Kidney (tissue), 14 donors: Measurements from ENCODE around the gene STAMBPL1. TPM values are rescaled to one million over a fixed set of nuclear protein-coding genes. Genes with fewer than 3 reads are reported as not detected.

Source experiments
- DNase-seq, 5 donors: peaks; one replicate each; pipeline ENCODE4 v3.0.0-alpha.2; 2013 to 2020
- FAIRE-seq: peaks from 2 replicates; lab custom pipeline; 2012; peaks lifted over from hg19 to GRCh38; lab: Jason Lieb, UNC
- H3K27ac ChIP-seq, 2 donors: one replicate each; pipeline ENCODE4 v1.7.0; 2013; ENCODE audit warnings: low read depth in 2 of 2, low read length in 2 of 2, inconsistent platforms in 1 of 2
- H3K27me3 ChIP-seq: one replicate; pipeline ENCODE4 v1.7.1; 2013; ENCODE audit warnings: low read length, inconsistent platforms; ENCODE audit not compliant: control insufficient read depth, insufficient read depth
- H3K36me3 ChIP-seq, 3 donors: one replicate each; pipeline versions ENCODE4 v1.7.0 to v1.7.1; 2013; ENCODE audit warnings: low read length in 3 of 3, control low read depth in 1 of 3, inconsistent platforms in 1 of 3; ENCODE audit not compliant: insufficient read depth in 3 of 3, control insufficient read depth in 2 of 3
- H3K4me1 ChIP-seq, 3 donors: one replicate each; pipeline versions ENCODE4 v1.7.0 to v1.7.1; 2013; ENCODE audit warnings: low read length in 3 of 3, inconsistent platforms in 1 of 3, low read depth in 1 of 3; ENCODE audit not compliant: control insufficient read depth in 2 of 3, insufficient read depth in 2 of 3
- H3K4me3 ChIP-seq, 3 donors: one replicate each; pipeline versions ENCODE4 v1.7.0 to v1.8.1; 2013; ENCODE audit warnings: low read length in 3 of 3, control low read depth in 1 of 3, inconsistent platforms in 1 of 3
- H3K9ac ChIP-seq, 3 donors: one replicate each; pipeline versions ENCODE4 v1.7.0 to v1.7.1; 2013; ENCODE audit warnings: low read length in 3 of 3, control low read depth in 1 of 3, inconsistent platforms in 1 of 3
- H3K9me3 ChIP-seq, 3 donors: one replicate each; pipeline versions ENCODE4 v1.7.0 to v1.7.1; 2013; ENCODE audit warnings: low read length in 3 of 3, control low read depth in 1 of 3, inconsistent platforms in 1 of 3; ENCODE audit not compliant: control insufficient read depth in 2 of 3, insufficient read depth in 1 of 3
- CTCF ChIP-seq: IDR thresholded peaks from 3 replicates; pipeline ENCODE4 v1.5.1; 2012; ENCODE audit warnings: mild to moderate bottlenecking, moderate library complexity, borderline replicate concordance; ENCODE audit not compliant: insufficient read depth; ENCODE audit errors: extremely low read depth
- intact Hi-C: fragments of 100-400 bp; cut with DNase I; formaldehyde crosslinking; loops from one replicate; pipeline ENCODE4 v1.11.1; 2022
- polyA plus RNA-seq: library from polyadenylated mRNA; stranded (reverse); fragments of 350-450 nt; fragmentation: Illumina TruSeq; extraction: RNeasy Lipid Tissue Mini Kit (QIAGEN cat#74804); gene quantifications from one replicate; pipeline ENCODE4 v1.2.3, GENCODE V29; 2014; ENCODE audit warnings: low read depth, low replicate concordance; ENCODE audit not compliant: insufficient read depth
- total RNA-seq: library from RNA; stranded (reverse); fragmentation: NEBNext Ultra II Directional; extraction: Animal tissue kit (Norgen Biotek cat#: 25700); gene quantifications from one replicate; pipeline ENCODE4 v1.2.1, GENCODE V29; 2021
- donor health status: control.
- donor health status: control.
- donor health status: control.
- donor health status: control.
- donor health status: control.
- donor health status: DM: yes; HTN: yes; CAD: no.
- donor health status: Normal renal cell carcinoma (clear cell type).

The STAMBPL1 gene
- total and polyA plus RNA-seq, 2 donors from 2014 or later: 3.0 to 6.9 TPM

GRCh38 chr10:88883448-88883809 is 3.4 kb downstream of the STAMBPL1 start:
- H3K9ac ChIP-seq: no peak overlapping the region
- H3K4me3 ChIP-seq: no peak overlapping the region
- DNase-seq (no peak), FAIRE-seq (no peak)
- H3K9me3 ChIP-seq: no peaks in the 10 kb centered on the region
- H3K4me1 ChIP-seq: peaks cover 0 to 5% (median 0%) of the 10 kb centered on the region in 3 donors
- intact Hi-C loops: no loop called here
- H3K27ac ChIP-seq: no peak overlapping the region
- H3K27me3 ChIP-seq: peaks cover 1% of the 10 kb centered on the region
- no peak for TF ChIP-seq CTCF
- H3K36me3 ChIP-seq: no peaks in the 10 kb centered on the region

GRCh38 chr10:88886557-88886956 is 6.5 kb downstream of the STAMBPL1 start:
- H3K36me3 ChIP-seq: no peaks in the 10 kb centered on the region
- no peak overlapping the region for H3K27ac ChIP-seq
- no peak overlapping the region for H3K4me3 ChIP-seq
- no peaks in the 10 kb centered on the region for H3K27me3 ChIP-seq
- no peak for DNase-seq
- intact Hi-C loops: no loop called here
- H3K4me1 ChIP-seq: peaks cover 0 to 1% (median 0%) of the 10 kb centered on the region in 3 donors
- TF ChIP-seq CTCF: no peak
- H3K9ac ChIP-seq: no peak overlapping the region
- no peak for FAIRE-seq
- H3K9me3 ChIP-seq: no peaks in the 10 kb centered on the region

GRCh38 chr10:88888810-88889445 is 8.9 kb downstream of the STAMBPL1 start:
- Histone ChIP-seq H3K9ac (no peak overlapping the region), H3K9me3 (no peaks in the 10 kb centered on the region), H3K36me3 (no peaks in the 10 kb centered on the region), H3K4me3 (no peak overlapping the region), H3K4me1 (no peaks in the 10 kb centered on the region), H3K27ac (no peak overlapping the region), H3K27me3 (no peaks in the 10 kb centered on the region)
- no peak for FAIRE-seq
- intact Hi-C loops: no loop called here
- DNase-seq: no peak
- no peak for TF ChIP-seq CTCF
